Measurements from ENCODE around the gene MBOAT1. TPM values are rescaled to one million over a fixed set of nuclear protein-coding genes. Genes with fewer than 3 reads are reported as not detected.

MBOAT1 gene
- total and polyA plus RNA-seq, 11 donors = 2.1 to 14.4 (median 3.3) TPM

DNA sequence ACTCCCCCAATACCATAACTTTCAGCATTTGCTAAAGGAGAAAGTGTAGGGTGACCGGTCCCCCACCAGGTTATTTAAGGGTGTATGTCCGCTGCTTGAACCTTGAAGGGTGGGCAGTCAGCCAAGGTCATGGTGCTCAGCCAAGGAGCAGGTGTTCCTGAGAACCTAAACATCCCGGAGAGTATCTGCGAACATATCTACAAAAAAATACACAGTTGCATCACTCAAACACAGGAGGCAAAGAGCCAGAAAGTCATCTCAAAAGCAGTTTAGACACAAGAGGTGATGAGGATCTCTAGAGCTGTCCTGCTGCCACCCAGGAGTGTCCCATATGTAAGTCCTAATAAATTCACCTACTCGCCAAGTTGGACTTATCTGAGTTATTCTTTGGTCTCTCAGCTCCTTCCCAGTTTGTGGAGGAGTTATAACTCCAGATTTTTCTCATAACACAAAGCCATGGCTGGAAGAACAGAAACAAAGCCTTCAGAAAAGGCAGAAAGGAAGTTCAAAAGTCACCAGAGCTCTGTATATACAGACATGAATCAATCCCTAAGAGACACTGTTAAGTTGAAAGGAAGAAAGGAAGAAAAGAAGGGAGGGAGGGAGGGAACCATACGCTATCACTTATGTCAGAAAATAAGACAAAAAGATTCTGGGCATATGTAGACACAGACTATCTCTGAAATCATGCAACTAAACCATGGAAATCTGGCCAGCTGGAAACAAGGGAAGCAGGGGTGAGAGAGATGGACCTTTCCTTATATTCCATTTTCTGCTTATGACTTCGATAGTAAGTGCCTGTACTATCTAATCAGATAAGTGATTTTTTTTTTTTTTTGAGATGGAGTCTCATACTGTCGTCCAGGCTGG, 11.3 kb downstream of the MBOAT1 start:
- Histone ChIP-seq H3K27ac (peak overlapping the region in 3 of 12 donors; percentile 18 to 77 (median 37)), H3K4me1 (peaks cover 0 to 63% (median 20%) of the 10 kb centered on the region in 12 donors), H3K4me3 (no peak overlapping the region), H3K36me3 (no peaks in the 10 kb centered on the region), H3K9me3 (no peaks in the 10 kb centered on the region), H3K27me3 (no peaks in the 10 kb centered on the region)
- intact Hi-C loops (cut with DNase I) = no loop called here
- TF ChIP-seq POLR2A (IDR thresholded peaks at IDR 0.05) = no peak
- TF ChIP-seq, protein P1, sequence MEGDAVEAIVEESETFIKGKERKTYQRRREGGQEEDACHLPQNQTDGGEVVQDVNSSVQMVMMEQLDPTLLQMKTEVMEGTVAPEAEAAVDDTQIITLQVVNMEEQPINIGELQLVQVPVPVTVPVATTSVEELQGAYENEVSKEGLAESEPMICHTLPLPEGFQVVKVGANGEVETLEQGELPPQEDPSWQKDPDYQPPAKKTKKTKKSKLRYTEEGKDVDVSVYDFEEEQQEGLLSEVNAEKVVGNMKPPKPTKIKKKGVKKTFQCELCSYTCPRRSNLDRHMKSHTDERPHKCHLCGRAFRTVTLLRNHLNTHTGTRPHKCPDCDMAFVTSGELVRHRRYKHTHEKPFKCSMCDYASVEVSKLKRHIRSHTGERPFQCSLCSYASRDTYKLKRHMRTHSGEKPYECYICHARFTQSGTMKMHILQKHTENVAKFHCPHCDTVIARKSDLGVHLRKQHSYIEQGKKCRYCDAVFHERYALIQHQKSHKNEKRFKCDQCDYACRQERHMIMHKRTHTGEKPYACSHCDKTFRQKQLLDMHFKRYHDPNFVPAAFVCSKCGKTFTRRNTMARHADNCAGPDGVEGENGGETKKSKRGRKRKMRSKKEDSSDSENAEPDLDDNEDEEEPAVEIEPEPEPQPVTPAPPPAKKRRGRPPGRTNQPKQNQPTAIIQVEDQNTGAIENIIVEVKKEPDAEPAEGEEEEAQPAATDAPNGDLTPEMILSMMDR (IDR thresholded peaks at IDR 0.05) = no peak
- 50 to 58% (median 54%) methylated on average over 8 of the region's 8 CpGs for WGBS, 4 donors
- DNase-seq (peak in 1 of 5 donors; percentile 36), ATAC-seq (no peak)

DNA sequence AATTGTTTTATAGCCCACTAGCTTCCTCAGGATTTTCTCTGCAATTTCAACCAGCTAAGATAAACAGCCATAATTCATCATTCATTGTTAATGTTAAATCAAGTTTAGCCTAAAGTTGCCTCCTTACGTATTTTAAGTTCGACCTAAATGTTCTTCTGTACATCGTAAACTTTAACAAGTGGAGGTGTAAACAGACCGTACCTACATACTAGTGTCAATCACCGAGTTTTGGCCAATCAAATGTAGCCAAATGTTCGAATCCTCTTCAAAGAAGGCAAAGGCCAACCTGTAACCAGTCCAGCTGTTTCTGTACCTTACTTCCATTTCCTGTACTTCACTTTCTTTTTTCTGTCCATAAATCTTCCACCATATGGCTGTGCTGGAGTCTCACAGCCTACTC, 13.5 kb downstream of the MBOAT1 start:
- Histone ChIP-seq H3K4me3 (no peak overlapping the region), H3K36me3 (no peaks in the 10 kb centered on the region), H3K4me1 (peaks cover 0 to 44% (median 15%) of the 10 kb centered on the region in 12 donors), H3K27ac (peak overlapping the region in 1 of 12 donors; percentile 68), H3K9me3 (no peaks in the 10 kb centered on the region), H3K27me3 (no peaks in the 10 kb centered on the region)
- WGBS, 4 donors = 71 to 96% (median 88%) methylated on average over 6 of the region's 6 CpGs
- ATAC-seq = no peak
- TF ChIP-seq, protein P1 (IDR thresholded peaks at IDR 0.05) = no peak
- no peak for TF ChIP-seq POLR2A (IDR thresholded peaks at IDR 0.05)
- intact Hi-C loops (cut with DNase I) = no loop called here
- no peak for DNase-seq

DNA sequence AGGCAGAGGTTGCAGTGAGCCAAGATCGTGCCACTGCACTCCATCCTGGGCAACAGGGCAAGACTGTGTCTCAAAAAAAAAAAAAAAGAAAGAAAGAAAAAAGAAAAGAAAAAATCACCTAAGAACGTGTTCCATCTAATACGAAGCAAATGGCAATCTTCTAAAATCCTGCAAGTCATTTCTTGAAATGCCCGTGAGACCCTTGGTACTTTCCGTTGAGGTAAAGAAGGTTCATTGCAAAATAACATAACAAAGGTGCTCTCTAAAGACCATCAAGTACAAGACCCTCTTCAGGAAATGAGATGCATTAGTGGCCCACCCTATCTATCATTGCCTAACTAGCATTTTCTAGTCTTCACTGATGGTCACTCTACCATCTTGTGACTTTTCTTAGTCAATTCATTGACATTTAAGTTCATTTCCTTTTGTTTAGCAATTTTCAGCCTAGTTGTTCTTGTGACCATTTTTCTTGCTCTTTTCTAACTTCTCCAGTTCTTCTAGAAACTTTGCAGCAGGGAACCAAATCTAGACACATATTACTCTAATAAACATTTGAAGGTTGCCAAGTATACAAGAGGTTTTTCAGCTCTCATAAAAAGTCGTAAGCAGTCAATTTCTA, 14.0 kb downstream of the MBOAT1 start:
- H3K9me3 ChIP-seq = no peaks in the 10 kb centered on the region
- 91 to 96% (median 94%) methylated on average over 6 of the region's 6 CpGs for WGBS, 4 donors
- H3K27me3 ChIP-seq = no peaks in the 10 kb centered on the region
- H3K4me1 ChIP-seq = peaks cover 0 to 39% (median 12%) of the 10 kb centered on the region in 12 donors
- DNase-seq (no peak), ATAC-seq (no peak)
- no peak for TF ChIP-seq POLR2A (IDR thresholded peaks at IDR 0.05)
- TF ChIP-seq, protein P1 (IDR thresholded peaks at IDR 0.05) = no peak
- no peaks in the 10 kb centered on the region for H3K36me3 ChIP-seq
- H3K4me3 ChIP-seq = no peak overlapping the region
- H3K27ac ChIP-seq = peak overlapping the region in 1 of 12 donors; percentile 68
- intact Hi-C loops (cut with DNase I) = no loop called here

DNA sequence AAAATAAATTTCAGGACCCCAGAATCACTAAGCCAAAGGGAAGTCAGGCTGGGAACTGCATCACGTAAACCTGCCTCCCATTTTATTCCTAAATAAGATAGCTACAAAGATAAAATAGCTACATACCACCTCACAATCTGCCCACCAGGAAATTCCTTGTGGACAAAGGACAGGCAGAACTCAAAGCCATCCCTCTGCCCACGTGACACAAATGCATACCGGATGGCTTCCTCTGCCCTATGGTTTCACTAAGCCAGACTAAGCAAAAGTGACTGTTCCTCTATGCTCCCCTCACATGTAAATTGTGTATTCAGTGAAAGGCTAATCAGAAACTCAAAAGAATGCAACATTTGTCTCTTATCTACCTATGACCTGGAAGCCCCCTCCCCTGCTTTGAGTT, 15.0 kb downstream of the MBOAT1 start:
- WGBS, 4 donors = 63 to 89% (median 78%) methylated on average over 3 of the region's 3 CpGs
- no peaks in the 10 kb centered on the region for H3K9me3 ChIP-seq
- ATAC-seq = no peak
- H3K27me3 ChIP-seq = no peaks in the 10 kb centered on the region
- H3K4me1 ChIP-seq = peaks cover 0 to 31% (median 6%) of the 10 kb centered on the region in 12 donors
- H3K4me3 ChIP-seq = no peak overlapping the region
- intact Hi-C loops (cut with DNase I) = no loop called here
- no peak for TF ChIP-seq POLR2A (IDR thresholded peaks at IDR 0.05)
- TF ChIP-seq, protein P1 (IDR thresholded peaks at IDR 0.05) = no peak
- no peaks in the 10 kb centered on the region for H3K36me3 ChIP-seq
- H3K27ac ChIP-seq = no peak overlapping the region
- no peak for DNase-seq
